ENCODE data around the gene DENND5A.
"Not testable (repeated sequence)": the region's sequence is repeated elsewhere in the genome, so short reads cannot be mapped to it uniquely, and the experiment has no call there.

DNA sequence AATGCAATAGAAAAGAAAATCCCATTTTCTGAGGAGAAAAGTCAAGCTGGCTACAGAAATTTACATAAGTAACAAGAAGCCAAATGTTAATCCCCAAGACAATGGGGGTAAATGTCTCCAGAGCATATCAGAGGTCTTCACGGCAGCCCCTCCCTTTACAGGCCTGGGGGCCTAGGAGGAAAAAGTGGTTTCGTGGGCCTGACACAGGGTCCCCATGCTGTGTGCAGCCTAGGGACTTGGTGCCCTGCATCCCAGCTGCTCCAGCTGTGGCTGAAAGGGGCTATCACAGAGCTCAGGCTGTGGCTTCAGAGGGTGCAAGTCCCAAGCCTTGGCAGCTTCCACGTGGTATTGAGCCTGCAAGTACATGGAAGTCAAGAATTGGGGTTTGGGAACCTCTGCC lies 76.3 kb downstream of the DENND5A start:
- TF ChIP-seq CTCF (IDR thresholded peaks at IDR 0.05; ENCODE audit: low read depth, low read length); MYC (IDR thresholded peaks at IDR 0.05; ENCODE audit: low read depth, low read length); POLR2A (IDR thresholded peaks at IDR 0.05; ENCODE audit: extremely low read depth, insufficient read length): not testable (repeated sequence)
